NCI-H1694 treated with DMSO at 0.1 percent for 48 hours (cell line): Measurements from ENCODE around the gene MLF2.
"Not testable (repeated sequence)": the region's sequence is repeated elsewhere in the genome, so short reads cannot be mapped to it uniquely, and the experiment has no call there.

Experiments
- DNase-seq: peaks from one replicate; lab custom pipeline; 2025; lab: John Stamatoyannopoulos, UW

Gene MLF2

DNA sequence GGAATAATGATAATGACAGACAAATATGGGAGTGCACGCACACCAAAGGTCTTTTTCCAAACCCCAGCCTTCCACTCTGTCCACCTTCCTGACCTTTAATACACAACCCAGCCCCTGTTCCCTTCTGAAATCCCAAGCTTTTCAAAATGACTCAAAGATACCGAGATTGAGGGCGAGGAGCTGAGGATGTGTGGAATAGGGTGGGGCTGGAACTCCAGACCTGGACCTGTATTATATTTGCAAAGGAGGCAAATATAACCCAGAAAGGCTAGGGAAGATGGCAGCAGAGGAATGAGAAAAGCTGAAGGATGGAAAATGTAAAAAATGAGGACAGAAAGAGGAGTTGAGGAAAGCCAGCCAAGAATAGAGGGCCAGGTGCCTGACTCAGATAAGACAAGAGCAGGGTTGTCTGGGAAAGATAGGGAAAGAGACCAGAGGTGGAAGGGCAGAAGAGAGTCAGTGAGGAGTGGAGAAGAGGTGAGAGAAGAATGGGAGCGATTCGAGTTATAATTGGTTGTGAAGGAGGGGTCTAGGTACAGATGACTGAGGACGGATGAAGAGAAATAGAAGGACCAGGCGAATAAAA is 12.2 kb upstream of the MLF2 start:
- no peak for DNase-seq

DNA sequence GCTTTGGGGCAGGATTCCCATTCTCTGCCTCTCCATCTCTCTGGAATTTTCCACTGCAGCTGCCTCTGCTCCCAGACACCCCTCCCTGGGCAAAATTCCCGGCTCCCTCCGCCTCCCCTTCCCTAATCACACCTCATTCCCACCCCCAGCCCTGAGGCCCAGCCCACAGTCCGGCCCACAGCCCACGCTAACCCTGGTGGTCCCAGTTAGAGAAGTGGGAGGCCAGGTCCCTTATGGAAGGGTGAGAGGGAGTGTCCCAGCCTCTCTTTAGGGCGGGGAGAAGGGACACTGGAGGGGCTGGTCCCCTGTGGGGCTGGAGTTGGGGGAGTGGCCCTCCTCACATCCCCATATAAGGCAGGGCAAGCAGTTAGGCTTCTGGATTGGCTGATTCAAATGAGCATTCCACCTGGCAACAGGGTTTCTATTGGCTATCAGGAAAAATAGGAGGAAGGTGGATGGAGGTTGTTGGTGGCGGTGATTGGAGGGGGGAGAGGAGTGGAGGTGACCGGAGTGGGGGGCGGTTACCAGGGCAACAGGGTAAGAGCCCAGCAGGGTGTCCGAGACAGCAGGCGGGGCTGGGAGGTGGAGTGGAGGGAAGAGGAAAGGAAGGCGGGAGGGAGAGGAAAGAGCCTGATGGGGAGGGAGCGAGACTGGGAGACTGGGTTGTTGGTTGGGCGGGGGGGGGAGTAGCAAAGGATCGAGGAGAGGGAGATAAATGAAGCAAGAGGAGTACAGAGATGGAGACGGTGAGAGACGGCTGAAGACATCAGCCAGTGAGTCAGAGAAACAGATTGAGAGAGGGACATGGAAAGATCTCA is 11.3 kb upstream of the MLF2 start:
- DNase-seq, result peak; percentile 99

DNA sequence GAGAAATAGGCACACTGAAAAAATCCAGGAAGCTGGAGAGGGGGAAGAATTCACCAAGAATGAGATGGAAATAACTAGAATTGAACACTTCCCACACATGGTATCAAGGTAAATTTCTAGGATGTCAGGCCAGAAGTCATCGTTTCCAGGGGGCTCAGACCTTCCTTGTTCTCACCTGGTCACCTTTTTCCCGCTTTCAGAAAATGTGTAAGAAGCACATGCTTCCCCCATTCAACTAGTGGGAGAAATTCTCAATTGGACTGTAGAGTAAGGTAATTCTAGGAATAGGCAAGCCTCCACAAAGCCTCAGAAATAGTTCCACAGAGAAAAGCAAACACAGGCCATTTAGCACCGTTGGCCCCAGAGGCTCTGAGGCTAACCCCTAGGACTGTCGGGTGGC is 10.4 kb upstream of the MLF2 start:
- no peak for DNase-seq

DNA sequence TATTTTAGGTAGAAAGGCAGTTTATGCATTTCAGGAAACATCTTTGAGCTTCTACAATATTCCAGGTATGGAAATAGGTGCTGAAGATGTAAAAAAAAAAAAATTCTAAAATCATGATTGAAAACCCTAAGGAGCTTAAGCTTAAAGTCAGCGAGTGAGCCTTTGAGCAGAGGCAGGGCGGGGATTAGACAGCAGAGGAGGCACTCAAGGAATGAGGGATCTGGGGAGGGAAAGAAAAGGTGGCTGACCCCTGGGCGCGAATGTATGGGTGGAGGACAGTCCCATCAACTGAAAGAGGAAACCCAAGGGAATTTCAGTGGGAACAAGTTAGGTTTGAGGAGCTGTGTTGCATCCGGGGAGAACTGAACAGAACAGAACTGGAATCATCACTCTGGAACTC is 6.8 kb upstream of the MLF2 start:
- DNase-seq, result no peak

DNA sequence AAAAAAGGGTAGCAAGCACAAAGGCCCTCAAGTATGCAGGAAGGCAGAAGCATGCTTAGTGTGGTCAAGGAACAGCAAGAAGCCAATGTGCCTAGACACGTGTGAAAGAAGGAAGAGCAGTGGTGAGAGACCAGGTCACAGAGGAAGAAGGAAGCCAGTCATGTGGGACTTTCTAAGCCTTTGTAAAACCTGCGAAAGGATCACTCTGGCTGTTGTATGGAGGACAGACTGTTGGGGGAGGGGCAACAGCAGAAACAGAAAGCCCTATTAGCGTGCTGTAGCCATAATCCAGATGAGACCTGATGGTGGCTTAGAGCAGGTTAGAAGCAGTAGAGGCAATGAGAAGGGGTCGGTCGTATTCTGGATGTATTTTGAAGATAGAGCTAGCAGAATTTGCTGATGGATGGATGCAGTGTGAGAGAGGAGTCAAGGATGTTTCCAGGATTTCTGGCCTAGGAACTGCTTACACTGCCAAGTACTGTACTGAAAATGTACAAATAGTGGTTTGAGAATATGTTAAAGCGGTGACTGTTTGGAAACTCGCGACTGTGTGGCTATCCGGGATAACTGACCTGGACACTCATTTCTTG is 5.7 kb upstream of the MLF2 start:
- DNase-seq, result no peak

DNA sequence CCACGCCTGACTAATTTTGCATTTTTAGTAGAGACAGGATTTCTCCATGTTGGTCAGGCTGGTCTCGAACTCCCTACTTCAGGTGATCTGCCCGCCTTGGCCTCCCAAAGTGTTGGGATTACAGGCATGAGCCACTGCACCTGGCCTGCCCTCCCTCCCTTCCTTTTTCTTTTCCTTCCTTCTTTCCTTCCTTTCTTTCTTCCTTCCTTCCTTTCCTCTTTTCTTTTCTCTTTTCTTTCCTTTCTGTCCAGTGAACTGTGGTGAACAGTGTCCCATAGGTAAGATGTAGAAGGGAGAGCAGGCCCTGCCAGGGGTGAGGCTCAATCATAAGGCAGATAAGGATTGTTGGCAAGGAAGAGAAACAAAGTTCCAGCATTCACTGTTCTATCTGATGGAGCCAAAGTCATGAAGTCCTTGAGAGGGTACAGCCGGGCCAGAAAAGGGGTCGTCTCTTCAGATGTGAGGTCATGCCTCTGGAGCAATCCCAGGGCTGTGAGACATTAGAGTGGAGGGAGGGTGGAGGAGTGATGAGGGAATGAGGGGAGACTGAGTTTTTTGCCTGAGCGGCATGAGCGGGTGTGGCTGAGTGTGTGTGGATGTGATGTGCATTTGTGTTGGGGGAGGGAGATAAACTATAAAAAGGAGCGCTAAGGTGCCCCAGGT is 4.2 kb upstream of the MLF2 start:
- DNase-seq, result no peak

DNA sequence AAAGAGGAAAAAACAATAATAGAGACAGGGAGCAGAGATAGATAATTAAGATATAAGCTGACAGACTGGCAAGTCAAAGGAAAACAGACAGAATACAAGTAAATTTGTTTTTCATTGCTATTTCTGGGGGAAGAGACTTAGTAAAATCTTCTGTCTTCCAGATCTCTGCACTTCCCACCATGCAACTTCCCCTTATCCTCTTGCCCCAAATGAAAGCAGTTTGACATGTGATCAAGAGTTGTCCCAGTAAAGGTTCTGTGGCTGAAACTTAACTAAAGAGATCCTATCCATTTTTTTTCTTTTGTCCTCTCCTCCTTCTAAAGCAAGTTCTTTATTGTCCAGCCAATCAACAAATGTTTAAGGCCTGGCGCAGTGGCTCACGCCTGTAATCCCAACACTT is 1.5 kb upstream of the MLF2 start:
- no peak for DNase-seq

DNA sequence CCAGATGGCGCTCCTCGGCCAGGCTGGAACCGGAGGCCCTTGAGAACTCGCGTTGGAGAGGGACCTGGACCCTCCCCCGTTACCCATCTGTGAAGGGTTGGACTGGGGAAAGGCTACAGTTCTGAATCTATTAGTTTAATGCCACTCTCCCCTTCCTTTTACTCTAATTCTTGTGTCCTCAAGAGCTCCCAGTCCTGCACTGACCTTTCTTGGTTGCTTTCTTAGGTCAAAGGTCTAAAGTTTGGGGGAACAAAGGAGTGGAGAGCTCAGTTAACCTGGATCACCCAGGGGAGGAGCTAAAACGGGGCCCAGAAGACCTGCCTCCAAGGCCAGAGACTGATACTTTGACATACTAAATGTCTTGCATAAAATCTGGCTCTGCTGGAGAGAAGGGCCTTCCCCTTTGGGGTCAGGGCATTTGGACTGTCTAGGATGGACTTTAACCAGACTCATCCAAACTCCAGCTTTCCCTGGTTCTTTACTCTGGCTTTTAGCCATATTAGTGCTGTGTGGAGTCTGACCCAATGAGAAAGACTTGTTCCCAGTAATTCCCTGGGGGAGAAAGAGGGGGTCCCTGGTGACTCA is 923 bp upstream of the MLF2 start:
- no peak for DNase-seq

DNA sequence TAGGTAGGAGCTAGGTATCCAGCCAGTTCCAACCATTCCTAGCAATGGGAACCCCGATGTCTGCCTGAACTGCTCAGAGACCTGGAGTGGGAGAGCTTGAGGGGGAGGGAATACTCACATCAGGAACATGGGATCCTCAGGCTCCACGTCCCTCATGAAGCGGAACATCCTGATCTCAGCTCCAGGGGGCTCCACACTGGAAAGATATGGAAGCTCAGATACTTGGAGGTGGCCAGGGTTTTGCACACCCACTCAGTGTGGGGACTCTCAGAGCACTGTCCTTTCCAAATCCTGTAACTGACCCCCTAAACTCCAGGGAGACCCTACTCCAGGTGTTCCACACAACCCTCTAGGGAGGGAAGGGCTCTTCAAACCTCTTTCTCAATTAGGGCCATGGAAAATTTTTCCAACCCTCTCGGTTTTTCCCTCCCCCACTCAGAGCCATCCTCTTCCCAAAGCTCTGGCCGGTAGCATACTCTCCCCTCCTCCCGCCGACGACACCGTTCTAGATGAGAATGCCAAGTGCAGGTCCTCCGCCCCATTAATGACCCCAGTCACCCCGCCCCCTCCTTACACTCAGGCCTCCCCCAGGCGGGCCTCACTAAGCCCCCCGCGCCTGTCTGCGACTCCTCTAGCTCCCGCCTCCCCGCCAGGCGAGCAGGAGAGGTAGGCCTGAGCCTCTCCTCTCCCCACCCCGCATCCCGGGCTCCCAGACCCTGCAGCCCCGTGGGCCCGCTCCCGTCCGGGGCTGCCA is 597 bp downstream of the MLF2 start:
- DNase-seq, result peak; percentile 55

DNA sequence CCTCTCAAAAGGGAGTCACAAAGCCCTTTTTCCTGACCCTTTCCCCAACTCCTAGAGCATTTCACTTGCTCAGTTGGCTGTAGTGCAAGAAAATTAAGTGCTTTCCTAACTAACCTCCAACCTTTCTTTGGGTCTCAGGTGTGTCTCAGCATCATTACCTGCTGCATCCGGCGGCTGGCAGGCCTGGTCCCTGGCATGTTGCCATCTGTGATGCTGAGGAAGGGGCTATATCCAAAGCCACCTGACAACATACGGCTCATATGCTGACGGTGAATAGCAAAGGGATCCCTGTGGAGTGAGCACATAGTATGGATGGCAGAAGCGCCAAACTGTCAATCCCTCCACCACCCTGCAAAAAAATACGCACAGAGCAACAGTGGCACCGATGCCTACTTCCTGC is 1.2 kb downstream of the MLF2 start:
- DNase-seq, result no peak

DNA sequence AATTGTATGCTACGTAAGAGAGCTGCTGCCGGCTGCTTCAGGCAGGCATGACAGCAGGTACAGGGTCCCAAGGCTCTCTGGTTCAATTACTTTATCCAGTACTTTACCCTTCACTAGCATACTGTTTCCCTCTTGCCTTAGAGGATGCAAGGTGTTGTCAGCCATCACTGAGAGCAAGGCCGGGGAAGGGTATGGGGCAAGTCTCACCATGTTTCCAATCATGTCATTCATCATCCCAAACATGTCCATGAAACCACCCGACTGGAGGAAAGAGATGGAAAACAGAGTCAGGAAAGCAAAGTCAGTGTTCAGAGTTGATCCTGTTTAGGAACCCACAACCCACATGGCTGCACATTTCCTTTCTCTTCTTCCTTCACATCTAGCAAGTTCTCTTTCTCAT is 2.4 kb downstream of the MLF2 start:
- DNase-seq, result no peak

DNA sequence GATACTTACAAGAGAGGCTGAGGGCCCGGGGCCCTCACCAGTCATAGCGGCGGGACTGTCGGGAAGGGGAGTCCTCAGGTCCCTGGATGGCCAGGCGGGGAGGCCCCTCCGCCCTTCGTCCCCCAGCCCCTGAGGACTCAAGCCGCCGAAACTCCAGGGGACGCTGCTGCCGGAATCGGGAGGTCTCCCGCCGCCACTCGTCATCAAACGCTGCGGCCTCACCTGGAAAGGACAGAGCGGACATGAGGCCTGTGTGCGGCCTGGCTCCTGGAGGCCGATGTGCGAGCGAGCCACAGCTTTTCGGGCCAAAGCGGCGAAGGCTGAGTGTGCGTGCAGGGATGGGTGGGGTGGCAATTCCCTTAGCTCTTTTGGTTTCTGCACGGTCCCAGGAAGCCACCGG is 4.2 kb downstream of the MLF2 start:
- no peak for DNase-seq

DNA sequence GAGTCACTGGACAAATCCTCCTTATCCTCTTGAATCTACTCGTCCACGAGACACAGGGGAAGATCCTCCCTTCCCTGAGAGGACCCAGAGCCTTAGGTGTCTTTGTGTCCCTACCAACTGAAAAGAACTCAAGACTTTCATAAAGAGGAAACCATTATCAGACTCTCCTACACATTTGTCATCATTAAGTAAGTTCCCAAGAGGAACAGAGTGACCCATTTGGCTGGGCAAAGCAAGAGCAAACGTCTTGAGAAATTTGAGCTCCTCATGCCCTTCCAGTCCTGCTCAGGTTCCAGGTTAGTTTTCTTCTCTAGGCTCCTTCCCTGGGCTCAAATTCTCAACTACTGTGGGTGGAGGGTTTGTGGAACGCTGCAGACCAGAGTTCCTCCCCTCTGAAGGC is 5.7 kb downstream of the MLF2 start:
- no peak for DNase-seq

DNA sequence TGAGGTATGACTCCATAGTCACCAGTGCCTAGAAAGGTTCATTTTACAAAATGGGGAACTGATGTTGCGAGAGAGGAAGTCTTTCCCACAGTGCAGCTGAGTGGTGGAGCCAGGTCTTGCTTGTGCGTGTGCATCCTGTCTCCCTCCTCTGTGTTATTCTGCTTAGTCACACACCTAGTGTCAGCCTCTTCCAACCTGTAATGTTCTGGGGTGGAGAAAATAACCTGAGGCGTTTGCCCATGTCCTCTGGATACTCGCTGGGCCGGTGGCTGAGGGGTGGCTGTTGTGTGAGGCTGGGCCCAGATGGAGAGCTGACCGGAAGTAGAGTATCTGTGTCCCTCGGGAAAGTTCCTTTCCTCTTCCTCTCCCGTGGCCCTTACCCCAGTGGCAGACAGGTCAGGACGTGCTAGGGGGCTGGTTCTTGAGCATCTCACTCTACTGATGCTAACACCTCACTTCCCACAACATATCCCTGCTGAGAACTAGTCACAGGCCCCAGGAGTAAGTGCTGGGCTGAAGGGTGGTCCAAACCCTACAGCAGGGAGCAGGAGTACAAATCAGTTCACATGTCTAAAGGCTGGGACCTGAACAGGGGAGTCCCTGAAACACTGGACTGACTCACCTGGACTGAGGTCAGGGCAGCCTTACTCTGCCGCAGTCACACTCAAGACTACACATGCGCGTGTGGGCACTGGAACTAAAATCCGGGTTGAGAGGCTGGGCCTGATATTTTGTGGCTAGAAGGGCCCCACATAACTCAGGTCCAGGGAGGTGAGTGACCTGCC is 7.0 kb downstream of the MLF2 start:
- DNase-seq, result no peak

DNA sequence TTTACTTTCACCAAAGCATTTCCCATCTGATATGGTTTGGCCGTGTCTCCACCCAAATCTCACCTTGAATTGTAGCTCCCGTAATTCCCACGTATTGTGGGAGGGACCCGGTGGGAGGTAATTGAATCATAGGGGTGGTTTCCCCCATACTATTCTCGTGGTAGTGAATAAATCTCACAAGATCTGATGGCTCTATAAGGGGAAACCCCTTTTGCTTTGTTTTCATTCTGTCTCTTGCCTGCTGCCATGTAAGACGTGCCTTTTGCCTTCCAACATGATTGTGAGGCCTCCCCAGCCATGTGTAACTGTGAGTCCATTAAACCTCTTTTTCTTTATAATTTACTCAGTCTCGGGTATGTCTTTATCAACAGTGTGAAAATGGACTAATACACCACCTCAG is 9.6 kb downstream of the MLF2 start:
- DNase-seq, result not testable (repeated sequence)

DNA sequence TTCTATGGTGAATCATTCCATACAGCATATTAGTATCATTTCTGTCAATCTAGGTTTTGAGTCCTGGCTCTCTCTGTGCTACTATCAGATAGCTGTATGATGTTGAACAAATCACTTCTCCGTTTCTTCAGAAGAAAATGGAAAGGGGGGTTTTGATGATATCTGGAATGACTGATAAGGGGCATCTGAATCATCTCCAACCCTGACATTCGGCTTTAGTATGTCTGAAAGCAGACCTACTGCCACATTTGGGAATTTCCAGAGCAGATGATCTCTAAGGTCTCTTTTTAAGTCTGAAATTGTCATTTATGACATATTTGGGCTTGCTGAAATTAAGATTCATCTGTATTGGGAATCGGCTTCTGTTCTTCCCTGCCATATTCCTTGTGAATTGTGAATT is 10.1 kb downstream of the MLF2 start:
- DNase-seq, result no peak

DNA sequence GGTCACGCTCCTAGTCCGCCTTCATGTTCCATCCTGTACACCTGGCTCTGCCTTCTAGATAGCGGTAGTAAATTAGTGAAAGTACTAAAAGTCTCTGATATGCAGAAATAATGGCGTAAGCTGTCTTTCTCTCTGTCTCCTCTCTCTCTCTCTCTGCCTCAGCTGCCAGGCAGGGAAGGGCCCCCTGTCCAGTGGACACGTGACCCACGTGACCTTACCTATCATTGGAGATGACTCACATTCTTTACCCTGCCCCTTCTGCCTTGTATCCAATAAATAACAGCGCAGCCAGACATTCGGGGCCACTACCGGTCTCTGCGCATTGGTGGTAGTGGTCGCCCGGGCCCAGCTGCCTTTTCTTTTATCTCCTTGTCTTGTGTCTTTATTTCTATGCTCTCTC is 10.9 kb downstream of the MLF2 start:
- DNase-seq, result not testable (repeated sequence)

DNA sequence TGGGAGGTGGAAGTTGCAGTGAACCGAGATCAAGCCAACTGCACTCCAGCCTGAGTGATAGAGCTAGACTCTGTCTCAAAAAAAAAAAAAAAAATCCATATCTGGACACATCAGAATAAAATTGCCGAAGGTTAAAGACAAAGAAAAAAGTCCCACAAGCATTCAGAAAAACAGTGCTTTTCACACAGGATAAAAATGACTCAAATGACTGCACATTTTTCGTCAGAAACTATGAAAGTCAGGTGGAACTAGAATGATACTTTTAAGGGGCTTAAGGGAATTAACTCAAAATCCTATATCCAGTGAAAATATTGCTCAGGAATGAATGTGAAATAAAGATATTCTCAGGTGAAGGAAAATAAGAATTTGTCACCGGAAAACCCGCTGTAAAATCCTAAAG is 16.2 kb downstream of the MLF2 start:
- no peak for DNase-seq

DNA sequence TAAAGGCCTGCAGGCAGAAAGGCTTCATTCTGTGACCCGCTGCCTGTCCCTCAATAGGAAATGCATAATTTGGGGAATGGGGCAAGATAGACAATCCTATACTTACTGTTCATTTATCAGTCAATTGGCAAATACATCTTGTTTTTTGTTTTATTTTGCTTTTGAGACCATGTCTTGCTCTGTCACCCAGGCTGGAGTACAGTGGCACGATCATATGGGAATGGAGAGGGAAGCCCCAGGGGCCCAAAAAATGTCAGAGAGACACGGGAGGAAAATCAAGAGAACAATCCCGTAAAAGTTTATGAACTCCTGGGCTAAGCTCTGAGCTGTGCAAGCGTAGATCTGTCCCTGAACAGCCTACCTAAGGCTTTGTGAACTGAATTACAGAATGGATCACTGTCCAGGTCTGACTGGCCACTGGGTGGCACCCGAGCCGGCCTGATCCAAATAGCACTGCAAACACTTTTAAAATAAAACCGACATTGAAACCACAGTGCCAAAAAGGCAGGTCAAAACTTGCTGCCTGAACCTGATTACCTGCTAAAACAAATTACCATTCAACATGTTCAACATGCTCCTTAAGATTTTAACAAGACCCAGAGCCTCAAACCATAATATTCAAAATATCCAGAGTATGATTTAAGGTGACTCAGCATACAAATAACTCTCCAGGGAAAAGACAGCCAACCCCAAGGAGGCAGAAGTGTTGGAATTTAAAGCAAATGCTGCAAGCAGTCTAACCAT is 17.3 kb downstream of the MLF2 start:
- DNase-seq, result peak; percentile 55
